Peyer's patch (tissue), 4 donors: ENCODE measurements around the gene CHRNB2.

Experiments used
- POLR2A ChIP-seq, 2 donors: fragments of 450-650 bp; IDR thresholded peaks; one replicate each; pipeline ENCODE4 v1.5.1; 2017; ENCODE audit warnings: antibody characterized with exemption in 2 of 2, mild to moderate bottlenecking in 2 of 2, moderate library complexity in 2 of 2
- TF ChIP-seq, protein P1 (sequence below), 6 experiments: fragments of 450-650 bp in 4 of 6; fragments of 200-600 bp in 2 of 6; sonication (generic) in 1 of 6; IDR thresholded peaks; one replicate each; pipeline ENCODE4 v1.5.1; 2017 to 2019; ENCODE audit warnings: antibody characterized with exemption in 6 of 6, mild to moderate bottlenecking in 3 of 6, moderate library complexity in 1 of 6

DNA sequence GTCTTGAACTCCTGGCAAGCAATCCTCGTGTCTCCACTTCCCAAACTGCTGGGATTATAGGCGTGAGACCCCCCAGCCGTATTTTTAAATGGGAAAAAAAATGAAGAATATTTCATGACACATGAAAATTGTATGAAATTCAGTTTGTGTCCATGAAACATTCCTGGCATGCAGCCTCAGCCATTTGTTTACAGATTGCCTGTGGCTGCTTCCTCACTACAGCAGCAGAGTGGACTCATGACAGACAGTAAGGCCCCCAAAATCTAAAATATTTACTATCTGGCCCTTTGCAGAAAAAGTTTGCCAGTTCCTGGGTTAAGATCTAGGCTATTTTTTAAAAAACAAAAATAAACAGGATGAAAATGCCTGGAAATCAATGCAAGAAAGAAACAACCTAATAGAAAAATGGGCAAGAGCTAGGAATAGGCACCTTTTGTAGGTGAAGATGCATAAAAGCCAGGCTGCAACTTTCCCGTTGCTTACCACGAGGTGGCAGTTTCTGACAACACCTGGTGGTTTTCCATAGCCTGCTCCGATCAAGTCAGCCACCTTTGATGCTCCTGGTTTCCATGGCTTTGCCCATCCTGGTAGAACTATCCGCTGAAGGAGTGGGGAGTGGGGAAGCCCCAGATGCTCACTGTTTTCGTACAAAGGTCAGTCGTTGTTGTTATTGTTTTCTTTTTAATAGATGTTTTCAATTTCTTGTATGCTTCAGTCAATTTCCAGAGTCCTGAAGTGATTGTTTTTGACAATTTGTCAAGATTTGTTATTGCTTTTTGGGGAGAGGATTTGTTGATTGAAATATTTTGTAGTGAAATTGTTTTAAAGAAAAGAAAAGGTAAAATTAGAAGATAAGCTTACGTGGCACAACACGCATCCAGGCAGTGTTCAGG is 33.4 kb upstream of the CHRNB2 start:
- TF ChIP-seq, protein P1, sequence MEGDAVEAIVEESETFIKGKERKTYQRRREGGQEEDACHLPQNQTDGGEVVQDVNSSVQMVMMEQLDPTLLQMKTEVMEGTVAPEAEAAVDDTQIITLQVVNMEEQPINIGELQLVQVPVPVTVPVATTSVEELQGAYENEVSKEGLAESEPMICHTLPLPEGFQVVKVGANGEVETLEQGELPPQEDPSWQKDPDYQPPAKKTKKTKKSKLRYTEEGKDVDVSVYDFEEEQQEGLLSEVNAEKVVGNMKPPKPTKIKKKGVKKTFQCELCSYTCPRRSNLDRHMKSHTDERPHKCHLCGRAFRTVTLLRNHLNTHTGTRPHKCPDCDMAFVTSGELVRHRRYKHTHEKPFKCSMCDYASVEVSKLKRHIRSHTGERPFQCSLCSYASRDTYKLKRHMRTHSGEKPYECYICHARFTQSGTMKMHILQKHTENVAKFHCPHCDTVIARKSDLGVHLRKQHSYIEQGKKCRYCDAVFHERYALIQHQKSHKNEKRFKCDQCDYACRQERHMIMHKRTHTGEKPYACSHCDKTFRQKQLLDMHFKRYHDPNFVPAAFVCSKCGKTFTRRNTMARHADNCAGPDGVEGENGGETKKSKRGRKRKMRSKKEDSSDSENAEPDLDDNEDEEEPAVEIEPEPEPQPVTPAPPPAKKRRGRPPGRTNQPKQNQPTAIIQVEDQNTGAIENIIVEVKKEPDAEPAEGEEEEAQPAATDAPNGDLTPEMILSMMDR (IDR thresholded peaks at IDR 0.05), result peak in 4 of 6 experiments; percentile 31 to 69 (median 63)
- no peak for TF ChIP-seq POLR2A (IDR thresholded peaks at IDR 0.05)
